ENCODE measurements around the gene ADARB2. TPM values are rescaled to one million over a fixed set of nuclear protein-coding genes. Genes with fewer than 3 reads are reported as not detected.

The ADARB2 gene
- polyA plus RNA-seq, 1 of the 3 experiments (the other 2 are of a cell fraction) = not detected

- no peak for TF ChIP-seq REST (IDR thresholded peaks at IDR 0.05; ENCODE audit: low read depth, low read length)
Measured at GRCh38 chr10:1128115-1128514, 609.2 kb downstream of the ADARB2 start (continued).

GRCh38 chr10:1127629-1128028 lies 609.7 kb downstream of the ADARB2 start:
- no peaks in the 10 kb centered on the region for H3K27me3 ChIP-seq (ENCODE audit: insufficient read depth)
- no peak for TF ChIP-seq TEAD4 (IDR thresholded peaks at IDR 0.05; ENCODE audit: borderline replicate concordance, insufficient read depth)
- no peak for TF ChIP-seq PBX3 (IDR thresholded peaks at IDR 0.05)
- TF ChIP-seq SMC3 (IDR thresholded peaks at IDR 0.05; ENCODE audit: low read depth, low read length) = no peak
- no peak for TF ChIP-seq NFIC (IDR thresholded peaks at IDR 0.05; ENCODE audit: borderline replicate concordance)
- no peak for TF ChIP-seq IRF3 (IDR thresholded peaks at IDR 0.05; ENCODE audit: low read depth, low read length)
- no peak for TF ChIP-seq CTCF (IDR thresholded peaks at IDR 0.05)
- H3K27ac ChIP-seq (ENCODE audit: low read depth in 2 of 2, low read length in 1 of 2) = no peak overlapping the region
- ChIA-PET POLR2A (no interaction called here), CTCF (interaction anchor here (0.8 to 1.0 kb wide), 2 partner anchors 13 to 18 kb away, joined by 3 read pairs; no protein-coding TSS in a partner anchor)
- 0 out of 2 replicates have a peak, but pooled peaks cover 5% of the 10 kb centered on the region for H3K79me2 ChIP-seq (ENCODE audit: insufficient read depth)
- H3K9ac ChIP-seq = no peak overlapping the region
- no peak overlapping the region for H2AFZ ChIP-seq (ENCODE audit: low read depth)
- DNase-seq = no peak
- no peaks in the 10 kb centered on the region for H3K9me3 ChIP-seq
- peaks cover 26 to 69% of the 10 kb centered on the region in 2 experiments for H3K36me3 ChIP-seq (replicated peaks in 1 of 2; ENCODE audit: control insufficient read depth in 1 of 2, insufficient read depth in 2 of 2, low read length in 1 of 2)
- H4K20me1 ChIP-seq (ENCODE audit: insufficient read depth) = no peaks in the 10 kb centered on the region
- no peaks in the 10 kb centered on the region; a peak in 1 of 4 replicates for H3K4me1 ChIP-seq (ENCODE audit: control insufficient read depth in 1 of 2, insufficient read depth in 2 of 2, low read depth in 1 of 2, low read length in 1 of 2)
- 98% methylated on average over 14 of the region's 15 CpGs for WGBS (ENCODE audit: low lambda C conversion rate)
- H3K4me3 ChIP-seq (ENCODE audit: low read depth in 2 of 2, low read length in 1 of 2) = no peak overlapping the region
- no peak overlapping the region for H3K4me2 ChIP-seq
- H3K9me2 ChIP-seq = no peaks in the 10 kb centered on the region
- no peaks in the 10 kb centered on the region for H3F3A ChIP-seq (replicated peaks; ENCODE audit: insufficient read depth)
